GM21447 (cell line): ENCODE data around the gene C22orf42.
"Not testable (repeated sequence)": the region's sequence is repeated elsewhere in the genome, so short reads cannot be mapped to it uniquely, and the experiment has no call there.

Experiments
- ATAC-seq: cut with Tn5 transposase; IDR thresholded peaks from one replicate; pipeline ENCODE4 v1.9.1; 2021; ENCODE audit not compliant: unreplicated experiment

Gene C22orf42

DNA sequence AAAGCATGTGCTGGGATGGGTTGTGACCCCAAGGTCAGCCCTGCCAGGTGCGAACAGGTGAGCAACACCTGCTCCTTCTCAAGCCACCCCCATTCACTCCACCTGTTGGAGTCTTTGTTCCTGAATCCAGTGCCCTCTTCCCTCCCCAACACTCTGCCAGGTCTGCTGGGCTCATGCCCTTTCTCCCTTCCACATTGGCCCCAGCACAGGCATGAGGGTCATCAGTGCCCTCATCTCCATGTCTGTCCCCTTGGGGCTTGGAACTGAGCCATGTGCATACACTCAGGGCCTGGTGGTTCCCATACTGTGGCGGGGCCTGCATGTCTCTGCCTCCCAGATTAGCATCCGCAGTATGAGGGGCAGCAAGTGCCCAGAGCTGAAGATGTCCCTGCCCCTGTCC is 26.7 kb upstream of the C22orf42 start:
- no peak for ATAC-seq

DNA sequence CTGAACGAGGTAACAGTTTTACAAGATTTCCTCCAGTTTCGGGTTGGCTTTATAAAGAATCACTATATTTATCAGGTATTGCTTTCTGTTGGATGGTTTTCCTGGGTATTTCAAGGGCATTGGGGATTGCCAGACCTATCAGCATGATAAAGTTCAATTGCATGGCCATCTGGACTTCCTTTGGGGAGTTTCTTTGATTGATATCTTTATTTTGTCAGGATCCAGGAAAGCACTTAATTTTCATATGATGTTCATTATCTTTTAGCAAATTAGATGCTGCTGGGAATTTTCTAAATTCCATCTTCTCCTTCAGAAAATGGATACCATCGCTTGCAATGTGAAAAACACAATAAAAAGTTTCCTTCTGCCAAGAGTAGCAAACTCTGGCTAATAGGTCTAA is 24.5 kb upstream of the C22orf42 start:
- ATAC-seq, result no peak

DNA sequence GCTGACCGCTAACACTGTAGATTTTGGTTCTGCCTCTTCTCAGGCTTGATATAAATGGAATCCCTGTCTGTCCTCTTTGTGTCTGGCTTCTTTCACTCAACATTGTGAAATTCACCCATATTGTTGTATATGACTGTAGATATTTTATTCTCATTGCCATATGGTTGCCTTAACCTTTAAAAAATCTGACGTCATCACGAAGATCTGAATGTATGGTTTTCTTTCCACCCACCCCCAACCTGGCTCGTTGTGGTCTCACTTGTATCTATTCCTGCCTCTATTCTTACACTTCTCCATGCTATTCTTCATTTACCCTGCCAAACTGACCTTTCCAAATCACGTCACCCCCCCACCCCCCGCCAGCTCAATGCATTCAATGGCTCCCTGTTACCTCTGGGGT is 21.9 kb upstream of the C22orf42 start:
- no peak for ATAC-seq

DNA sequence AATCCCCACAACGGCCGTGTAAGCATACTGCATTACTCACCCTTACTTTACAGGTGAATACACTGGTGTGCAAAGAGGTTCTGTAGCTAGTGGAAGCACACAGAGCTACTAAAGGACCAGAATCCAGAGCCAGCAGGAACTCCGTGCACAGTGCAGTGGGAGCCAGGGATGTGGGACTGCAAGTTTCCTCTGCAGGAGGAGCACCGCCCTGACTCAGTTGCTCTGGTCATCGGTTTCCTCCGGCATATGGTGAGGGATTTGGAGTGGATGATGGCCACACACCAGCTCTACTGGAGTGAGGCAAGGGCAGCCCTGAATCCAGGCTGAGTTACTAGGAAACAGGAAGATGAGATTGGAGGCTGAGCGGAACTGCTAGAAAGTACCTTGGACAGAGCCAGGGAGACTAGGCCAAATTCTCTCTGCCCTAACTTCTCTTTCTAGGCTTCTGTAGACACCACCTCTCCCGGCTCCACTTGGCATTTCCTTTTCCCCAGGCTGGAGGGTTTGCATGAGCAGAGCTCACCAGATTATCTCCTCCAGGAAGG is 18.2 kb upstream of the C22orf42 start:
- no peak for ATAC-seq

DNA sequence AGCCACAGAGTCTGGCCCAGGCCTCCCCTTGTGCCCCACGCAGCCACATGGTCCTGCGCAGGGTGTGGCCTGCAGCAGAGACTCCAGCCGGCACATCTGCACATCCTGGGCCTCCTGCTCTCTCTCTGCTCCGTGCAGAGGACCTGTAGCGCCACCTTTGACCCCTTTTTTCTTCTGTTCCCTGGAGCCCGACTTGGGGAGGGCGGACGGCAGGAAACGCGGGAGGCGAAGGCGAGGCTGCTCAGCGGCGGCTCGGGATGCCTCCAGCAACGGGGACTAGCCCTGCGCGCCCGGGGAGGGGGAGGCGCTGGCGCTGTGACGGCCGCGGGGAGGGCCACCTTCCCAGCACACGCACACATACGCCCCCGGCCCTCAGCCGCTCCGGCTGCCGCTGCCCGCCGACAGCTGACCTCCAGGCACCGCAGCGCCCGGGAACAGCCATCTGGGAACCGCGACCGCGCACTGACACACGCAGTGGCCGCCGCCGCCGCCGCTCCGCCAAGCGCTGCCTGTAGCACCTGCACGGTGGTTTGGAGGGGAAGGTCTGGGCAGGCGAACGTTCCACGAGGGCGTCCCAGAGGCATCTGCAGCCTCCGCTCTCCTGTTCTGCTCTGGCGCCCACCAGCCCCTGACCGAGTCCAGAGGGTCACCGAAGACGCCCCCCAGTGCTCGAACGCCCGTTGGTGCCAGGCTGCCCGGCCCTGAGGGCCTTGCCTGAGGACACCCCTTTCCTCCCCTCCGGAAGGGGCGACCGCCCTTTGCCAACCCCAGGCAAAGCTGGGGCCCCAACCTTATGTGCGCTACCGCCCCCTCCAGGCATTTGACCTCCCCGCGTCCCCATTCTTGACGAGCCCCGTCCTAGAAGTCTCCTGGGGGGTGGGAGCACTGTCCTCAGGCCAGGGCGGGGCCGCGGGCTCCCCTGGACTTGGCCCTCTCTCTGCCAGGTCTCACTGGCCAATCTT is 16.9 kb upstream of the C22orf42 start:
- ATAC-seq, result no peak

DNA sequence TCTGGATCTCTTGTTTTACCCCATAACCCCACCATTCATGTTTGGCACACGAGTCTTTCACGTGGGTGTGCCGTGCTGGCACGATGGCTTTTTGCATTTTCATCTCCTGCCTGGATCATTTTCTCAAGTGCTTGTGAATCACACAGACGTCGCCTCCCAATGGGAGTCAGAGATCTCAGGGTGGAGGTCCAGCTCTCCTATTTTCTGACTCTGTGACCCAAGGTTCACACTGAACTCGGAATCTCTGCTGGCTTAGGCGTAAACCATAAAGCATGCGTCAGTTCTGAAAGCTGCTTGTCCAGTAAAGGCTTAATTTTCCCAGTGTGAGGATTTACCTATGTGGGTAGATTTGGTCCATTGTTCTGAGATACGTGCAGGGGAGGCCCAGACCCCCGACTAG is 16.0 kb upstream of the C22orf42 start:
- ATAC-seq, result no peak

DNA sequence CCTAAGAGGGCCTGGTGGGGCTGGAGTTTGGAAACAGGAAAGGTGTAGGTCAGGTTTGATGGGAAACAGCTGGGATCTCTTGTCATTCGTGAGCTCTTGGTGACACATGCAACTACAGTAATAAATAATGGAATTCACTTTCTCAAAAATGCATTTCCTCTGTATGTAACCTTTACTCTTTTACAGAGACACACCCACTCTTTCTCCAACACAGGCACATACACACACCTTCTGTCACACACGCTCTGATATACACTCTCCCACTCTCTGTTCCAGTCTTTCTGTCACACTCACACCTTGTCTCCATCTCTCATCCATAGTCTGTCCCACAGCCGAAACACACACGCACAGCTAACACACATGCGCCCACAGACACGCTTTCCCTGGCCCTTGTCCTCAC is 6.6 kb upstream of the C22orf42 start:
- no peak for ATAC-seq

DNA sequence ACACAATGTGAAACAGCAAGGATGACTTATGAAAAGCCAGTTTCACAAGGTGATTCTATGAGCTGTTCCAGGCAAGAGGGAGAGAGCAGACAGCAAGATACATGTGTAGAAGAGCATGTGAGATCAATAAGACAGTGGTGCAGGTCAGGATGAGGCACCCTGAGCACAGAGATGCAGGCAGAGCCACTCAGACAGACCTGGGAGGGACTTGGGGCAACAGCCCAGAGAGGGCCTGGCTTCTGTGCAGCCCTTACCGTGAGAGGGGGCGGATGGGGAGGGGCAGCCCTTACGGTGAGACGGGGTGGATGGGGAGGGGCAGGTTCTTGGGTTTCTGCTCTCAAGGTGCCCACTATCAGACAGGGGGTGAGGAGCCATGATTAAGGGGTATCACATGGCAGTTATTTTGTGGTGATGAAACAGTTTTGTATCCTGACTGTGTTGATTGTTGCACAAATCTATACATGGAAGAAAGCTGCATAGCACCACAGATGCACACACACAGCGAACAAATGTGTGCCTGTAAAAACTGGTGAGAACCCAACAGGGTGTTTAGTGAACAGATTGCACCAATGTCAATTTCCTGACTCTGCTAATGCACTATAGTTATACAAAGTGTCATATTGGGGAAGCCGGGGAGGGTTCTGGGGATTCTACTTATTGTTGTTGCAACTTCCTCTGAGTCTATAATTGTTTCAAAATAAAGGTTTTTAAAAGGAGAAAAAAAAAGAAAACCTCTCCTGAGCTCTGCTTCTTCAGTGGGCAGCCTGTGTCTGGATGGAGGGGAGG is 5.2 kb upstream of the C22orf42 start:
- no peak for ATAC-seq

DNA sequence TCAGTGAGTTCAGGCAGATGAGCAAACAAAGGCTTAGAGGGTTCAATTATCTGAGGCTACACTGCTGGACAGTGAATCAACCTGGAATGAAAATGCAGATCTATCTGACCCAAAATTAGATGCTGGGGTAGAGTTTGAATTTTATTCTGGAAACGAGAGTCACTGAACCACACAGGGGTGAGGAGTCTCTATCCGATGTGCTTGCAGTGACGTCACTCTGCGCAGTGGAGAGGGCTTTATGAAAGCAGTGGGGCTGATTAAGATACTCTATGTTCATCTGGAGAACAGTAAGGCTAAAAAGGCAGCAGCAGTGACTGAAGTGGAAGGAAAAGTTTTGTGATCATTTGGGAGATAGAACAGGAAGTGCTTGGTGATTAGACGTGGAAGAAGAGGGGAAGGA is 1.3 kb upstream of the C22orf42 start:
- not testable (repeated sequence) for ATAC-seq

DNA sequence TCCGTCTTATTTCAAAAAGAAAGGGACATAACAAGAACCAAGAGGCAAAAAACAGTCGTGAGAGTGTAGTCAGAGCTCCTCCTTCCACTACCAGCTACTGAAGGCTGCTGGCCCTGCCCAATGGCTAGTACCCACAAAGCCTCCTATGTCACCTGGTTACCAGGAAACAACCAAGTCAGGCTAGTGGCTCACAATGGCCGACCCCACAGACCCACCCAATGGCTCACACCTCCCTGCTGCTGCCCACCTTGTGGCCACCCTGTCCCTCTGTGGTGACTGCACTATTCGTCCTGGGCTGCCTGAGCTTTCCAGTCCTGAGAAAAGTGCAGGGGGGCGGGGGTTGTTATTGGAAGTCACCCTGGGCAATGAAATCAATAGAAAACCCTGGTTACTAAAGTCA is 1.5 kb downstream of the C22orf42 start:
- not testable (repeated sequence) for ATAC-seq

DNA sequence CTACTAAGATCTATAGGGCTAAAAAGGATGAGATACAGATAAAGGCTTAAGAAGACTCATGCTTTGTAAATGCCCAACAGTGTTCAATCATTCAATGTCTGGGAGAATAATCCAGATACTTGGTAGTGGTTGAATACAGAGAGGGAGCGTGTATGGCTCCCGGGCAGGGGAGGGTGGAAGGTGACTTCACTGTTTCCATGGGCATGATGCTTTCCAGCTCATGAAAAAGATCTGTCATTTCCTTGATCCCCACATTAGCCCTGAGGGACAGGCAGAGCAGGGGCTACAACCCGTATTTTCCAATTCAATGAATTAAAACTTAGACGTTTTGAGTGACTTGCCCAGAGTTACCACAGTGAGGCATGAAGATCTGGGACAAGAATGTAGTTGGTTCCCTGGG is 4.4 kb downstream of the C22orf42 start:
- ATAC-seq, result not testable (repeated sequence)

DNA sequence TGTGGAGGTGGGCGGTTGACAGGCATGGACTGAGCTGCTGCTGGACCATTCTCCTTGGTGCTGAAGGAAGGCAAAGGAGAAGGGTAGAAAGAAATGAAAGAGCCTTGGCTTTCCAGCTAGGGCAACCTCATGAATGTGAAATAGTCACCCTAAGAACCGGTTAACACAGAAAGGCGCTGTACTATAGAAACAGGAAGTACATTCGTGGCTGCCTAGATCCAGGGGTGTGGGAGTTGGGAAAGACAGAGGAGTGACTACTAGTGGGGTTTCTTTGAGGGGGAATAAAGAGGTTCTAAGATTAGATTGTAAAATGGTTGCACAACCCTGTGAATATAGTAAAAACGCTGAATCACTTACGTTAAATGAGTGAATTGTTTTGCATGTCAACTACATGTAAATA is 7.5 kb downstream of the C22orf42 start:
- ATAC-seq, result not testable (repeated sequence)

DNA sequence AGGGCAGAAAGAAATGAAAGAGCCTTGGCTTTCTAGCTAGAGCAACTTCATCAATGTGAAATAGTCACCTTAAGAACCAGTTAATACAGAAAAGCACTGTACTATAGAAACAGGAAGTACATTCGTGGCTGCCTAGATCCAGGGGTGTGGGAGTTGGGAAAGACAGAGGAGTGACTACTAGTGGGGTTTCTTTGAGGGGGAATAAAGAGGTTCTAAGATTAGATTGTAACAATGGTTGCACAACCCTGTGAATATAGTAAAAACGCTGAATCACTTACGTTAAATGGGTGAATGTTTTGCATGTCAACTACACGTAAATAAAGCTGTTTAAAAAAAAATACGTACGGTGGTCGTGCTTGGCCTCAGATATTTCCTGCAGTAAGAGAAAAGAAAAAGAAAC is 8.5 kb downstream of the C22orf42 start:
- not testable (repeated sequence) for ATAC-seq

DNA sequence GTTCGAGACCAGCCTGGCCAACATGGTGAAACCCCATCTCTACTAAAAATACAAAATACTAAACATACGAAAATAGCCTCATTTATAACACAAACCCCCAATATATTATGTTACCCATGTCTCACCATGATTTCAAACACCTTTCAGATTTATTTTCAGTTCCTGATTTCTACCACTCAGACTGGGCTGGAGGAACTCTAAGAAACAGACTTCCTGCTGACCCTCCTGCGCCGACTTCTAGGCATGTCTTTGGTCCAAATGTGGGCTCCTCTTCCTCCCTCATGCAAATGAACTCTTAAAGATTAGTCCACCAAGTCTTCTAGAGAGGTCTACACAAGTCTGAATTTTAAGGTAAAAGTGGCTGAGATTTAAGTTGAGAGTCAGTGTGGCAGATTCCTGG is 10.7 kb downstream of the C22orf42 start:
- ATAC-seq, result not testable (repeated sequence)

DNA sequence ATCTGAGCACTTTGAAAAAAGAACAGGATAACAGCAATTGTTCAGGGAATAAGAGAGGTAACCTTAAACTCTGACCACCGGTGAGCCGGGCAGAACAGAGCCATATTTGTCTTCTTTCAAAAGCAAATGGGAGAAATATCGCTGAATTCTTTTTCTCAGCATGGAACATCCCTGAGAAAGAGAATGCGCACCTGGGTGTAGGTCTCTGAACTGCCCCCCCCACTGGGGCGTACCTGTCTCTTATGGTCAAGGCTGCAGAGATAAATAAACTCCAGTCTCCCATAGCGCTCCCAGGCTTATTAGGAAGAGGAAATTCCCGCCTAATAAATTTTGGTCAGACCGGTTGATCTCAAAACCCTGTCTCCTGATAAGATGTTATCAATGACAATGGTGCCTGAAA is 12.0 kb downstream of the C22orf42 start:
- not testable (repeated sequence) for ATAC-seq

DNA sequence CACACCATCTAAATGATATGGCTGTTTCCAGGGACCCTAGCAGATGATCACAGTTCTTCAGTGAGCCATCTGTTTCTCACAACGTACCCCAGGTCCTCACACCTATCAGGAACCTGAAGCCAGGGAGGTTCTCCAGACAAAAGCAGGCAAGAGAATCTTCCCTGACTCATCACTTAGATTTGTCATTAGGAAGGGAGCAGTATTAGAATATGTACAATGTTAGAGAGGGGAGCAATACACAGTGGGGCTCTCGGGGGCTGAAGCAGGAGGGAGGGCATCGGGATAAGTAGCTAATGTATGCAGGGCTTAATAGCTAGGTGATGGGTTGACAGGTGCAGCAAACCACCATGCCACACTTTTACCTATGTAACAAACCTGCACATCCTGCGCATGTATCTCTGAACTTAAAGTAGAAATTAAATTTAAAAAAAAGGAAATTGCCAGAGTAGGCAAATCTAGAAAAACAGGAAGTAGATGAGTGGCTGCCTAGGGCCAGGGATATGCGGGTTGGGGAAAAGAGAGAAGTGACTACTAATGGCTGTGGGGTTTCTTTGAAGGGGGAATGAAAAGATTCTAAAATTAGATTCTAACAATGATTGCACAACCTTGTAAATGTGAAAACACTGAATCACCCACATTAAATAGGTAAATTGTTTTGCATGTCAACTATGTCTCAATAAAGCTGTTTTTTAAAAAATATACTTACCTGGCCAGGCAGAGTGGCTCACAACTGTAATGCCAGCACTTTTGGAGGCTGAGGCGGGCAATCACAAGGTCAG is 14.4 kb downstream of the C22orf42 start:
- ATAC-seq, result no peak

DNA sequence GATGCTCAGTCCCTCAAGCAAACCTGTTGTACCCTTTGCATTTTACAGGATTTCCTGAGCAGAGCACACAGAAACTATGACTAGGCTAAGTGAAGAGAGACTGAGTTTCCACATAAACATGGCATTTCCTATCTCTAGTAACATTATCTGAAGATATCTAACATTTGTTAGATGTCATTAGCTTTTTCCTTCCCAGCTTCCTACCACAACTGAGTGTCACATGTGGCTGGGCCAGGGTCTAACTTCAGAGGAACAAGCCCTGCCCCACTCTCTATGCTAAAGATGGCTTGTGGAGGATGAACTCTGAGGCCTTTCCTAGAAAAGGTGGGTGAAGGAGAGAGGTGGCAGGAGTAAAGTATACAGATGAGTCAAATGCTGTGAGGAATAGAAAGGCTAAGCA is 16.5 kb downstream of the C22orf42 start:
- ATAC-seq, result no peak

DNA sequence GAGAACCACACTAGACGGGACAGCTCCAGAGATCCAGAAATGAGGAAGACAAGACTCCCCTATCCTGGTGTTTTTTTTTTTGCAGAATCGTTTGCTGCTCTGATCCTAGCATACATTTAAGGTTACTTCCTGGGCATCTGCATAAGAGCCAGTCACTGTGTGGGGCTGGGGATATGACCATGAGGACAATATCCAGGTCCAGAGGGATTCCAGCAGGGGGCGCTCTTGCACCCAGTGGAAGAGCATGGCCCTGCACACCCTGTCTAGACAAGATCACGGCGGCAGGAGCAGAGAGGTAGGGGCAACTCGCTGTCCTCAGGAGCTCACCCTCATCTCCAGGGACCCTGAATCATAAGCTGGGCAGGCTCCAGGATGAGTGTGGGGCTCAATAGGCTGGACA is 18.4 kb downstream of the C22orf42 start:
- not testable (repeated sequence) for ATAC-seq

DNA sequence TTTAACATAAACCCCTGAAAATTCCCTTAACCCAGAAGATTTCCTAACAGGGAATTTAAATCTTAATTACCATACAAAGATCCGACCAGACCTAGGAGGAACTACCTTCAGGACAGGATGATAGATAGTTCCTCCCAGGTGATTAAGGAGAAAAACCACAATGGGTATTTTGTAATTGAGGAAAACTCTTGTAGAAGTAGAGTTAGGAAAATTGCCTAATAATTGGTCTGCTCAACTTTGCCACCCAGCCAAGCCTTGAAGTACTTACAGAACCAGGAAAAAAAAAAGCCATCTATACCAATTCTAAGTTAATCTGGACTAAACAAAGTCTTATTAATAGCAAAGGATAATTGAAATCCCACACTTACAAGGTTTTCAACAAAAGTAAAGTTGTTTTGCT is 20.5 kb downstream of the C22orf42 start:
- not testable (repeated sequence) for ATAC-seq

DNA sequence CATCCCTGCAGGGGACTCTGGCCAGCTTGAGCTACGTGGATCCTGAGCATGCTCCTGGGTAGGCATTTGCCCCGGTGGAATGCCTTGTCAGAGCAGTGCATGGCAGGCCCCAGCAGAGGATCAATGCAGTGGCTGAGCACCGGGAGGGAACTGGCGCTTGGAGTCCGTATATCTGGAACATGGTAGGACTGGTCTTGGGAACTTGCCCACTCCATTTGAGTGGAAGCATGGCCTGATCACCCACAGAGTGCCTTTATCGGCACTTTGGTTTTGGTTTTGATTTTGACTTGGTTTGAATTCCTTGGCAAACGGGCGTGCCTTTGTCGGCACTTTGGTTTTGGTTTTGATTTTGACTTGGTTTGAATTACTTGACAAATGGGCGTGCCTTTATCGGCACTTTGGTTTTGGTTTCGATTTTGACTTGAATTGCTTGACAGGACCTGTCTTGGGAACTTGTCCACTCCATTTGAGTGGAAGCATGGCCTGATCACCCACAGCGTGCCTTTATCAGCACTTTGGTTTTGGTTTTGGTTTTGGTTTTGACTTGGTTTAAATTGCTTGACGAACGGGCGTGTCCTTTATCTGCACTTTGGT is 21.3 kb downstream of the C22orf42 start:
- ATAC-seq, result not testable (repeated sequence)

DNA sequence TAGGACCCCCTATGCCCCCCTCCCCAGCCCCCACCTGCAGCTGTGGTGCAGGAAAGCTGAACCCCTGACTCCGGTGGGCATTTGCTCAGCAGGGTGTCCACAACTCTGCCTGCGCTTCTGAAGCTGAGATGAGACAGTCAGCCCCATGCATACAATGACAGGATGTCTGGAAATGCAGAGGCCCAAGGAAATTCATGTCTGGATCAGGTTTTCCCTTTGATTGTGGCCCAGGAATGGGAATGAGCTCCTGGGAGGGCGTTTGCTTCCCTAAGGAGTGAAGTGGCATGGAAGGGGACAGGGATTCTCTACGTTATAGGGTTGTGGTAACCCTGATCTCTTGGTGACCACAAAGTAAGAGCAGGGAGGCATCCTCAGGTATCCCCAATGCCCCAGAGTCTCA is 22.2 kb downstream of the C22orf42 start:
- ATAC-seq, result not testable (repeated sequence)
